Endothelial cell of umbilical vein (primary cell): ENCODE data around the gene DZIP3. TPM values are rescaled to one million over a fixed set of nuclear protein-coding genes. Genes with fewer than 3 reads are reported as not detected.

Experiments used
- BruUV-seq: library from RNA; stranded (reverse); fragments of 400-500 nt; replicated peaks from 2 replicates; lab custom pipeline; 2021; lab: Mats Ljungman, UMichigan
- CTCF ChIA-PET: fragments of 300-600, 350-600 bp; sonication (Branson Sonifier 250); formaldehyde crosslinking; loops from one replicate; lab custom pipeline; 2021; ENCODE audit warnings: antibody characterized with exemption, inconsistent platforms; lab: Charles Lee
- POLR2A ChIA-PET: fragments of 300-600, 350-600 bp; sonication (Branson Sonifier 250); formaldehyde crosslinking; loops from one replicate; lab custom pipeline; 2021; ENCODE audit warnings: antibody characterized with exemption, inconsistent platforms; lab: Charles Lee
- DNase-seq: peaks from one replicate; pipeline ENCODE4 v3.0.0-alpha.2; 2011; ENCODE audit warnings: low read depth, low spot score
- FAIRE-seq: peaks from 2 replicates; lab custom pipeline; 2011; peaks lifted over from hg19 to GRCh38; lab: Jason Lieb, UNC
- H2AFZ ChIP-seq: 2 replicates; pipeline ENCODE4 v1.6.0; 2012; ENCODE audit warnings: low read depth, low read length, control low read depth, inconsistent platforms
- H3K27ac ChIP-seq: 2 replicates; pipeline ENCODE4 v1.5.1; 2011; ENCODE audit warnings: low read depth, mild to moderate bottlenecking, control low read depth, low read length, moderate library complexity; ENCODE audit not compliant: insufficient read depth
- H3K27me3 ChIP-seq, 2 experiments: 2 replicates each; pipeline versions ENCODE4 v1.6.0 to v1.6.1; 2011; ENCODE audit warnings: low read length in 2 of 2, mixed read lengths in 1 of 2; ENCODE audit not compliant: control insufficient read depth in 2 of 2, insufficient read depth in 2 of 2
- H3K36me3 ChIP-seq, 2 experiments: 2 replicates in 1 of 2; 3 replicates in 1 of 2; pipeline ENCODE4 v1.5.1; 2011; ENCODE audit warnings: low read length in 2 of 2, mild to moderate bottlenecking in 1 of 2, moderate library complexity in 1 of 2; ENCODE audit not compliant: control insufficient read depth in 2 of 2, insufficient read depth in 2 of 2; ENCODE audit errors: extremely low read depth in 1 of 2
- H3K4me1 ChIP-seq: 3 replicates; pipeline ENCODE4 v1.5.1; 2011; ENCODE audit warnings: mild to moderate bottlenecking, low read length; ENCODE audit not compliant: control insufficient read depth, insufficient read depth; ENCODE audit errors: extremely low read depth
- H3K4me2 ChIP-seq: 2 replicates; pipeline ENCODE4 v1.6.1; 2011; ENCODE audit warnings: low read length, control low read depth, mixed read lengths; ENCODE audit not compliant: insufficient read depth
- H3K4me3 ChIP-seq, 3 experiments: fragments of 200-600 bp in 1 of 3; sonication (generic), shearing (Covaris generic) in 1 of 3; replicated peaks in 1 of 3; 2 replicates each; pipeline ENCODE4 v1.5.1; 2011 to 2016; ENCODE audit warnings: control low read depth in 3 of 3, low read length in 3 of 3, mild to moderate bottlenecking in 2 of 3, inconsistent platforms in 1 of 3, low read depth in 1 of 3, moderate library complexity in 1 of 3; ENCODE audit not compliant: insufficient read depth in 1 of 3
- H3K79me2 ChIP-seq: 2 replicates; pipeline ENCODE4 v1.6.0; 2012; ENCODE audit warnings: low read length, inconsistent platforms; ENCODE audit not compliant: control insufficient read depth, insufficient read depth
- H3K9ac ChIP-seq: replicated peaks from 2 replicates; pipeline ENCODE3; 2011; ENCODE audit warnings: low read length, control low read depth; ENCODE audit not compliant: insufficient read depth; ENCODE audit errors: extremely low read depth
- H3K9me1 ChIP-seq: replicated peaks from 3 replicates; pipeline ENCODE4 v1.6.0; 2011; ENCODE audit warnings: mild to moderate bottlenecking, low read length; ENCODE audit not compliant: control insufficient read depth, insufficient read depth; ENCODE audit errors: extremely low read depth
- H3K9me3 ChIP-seq: replicated peaks from 2 replicates; pipeline ENCODE4 v1.5.1; 2012; ENCODE audit warnings: low read length, inconsistent platforms; ENCODE audit not compliant: control insufficient read depth, insufficient read depth
- H4K20me1 ChIP-seq: replicated peaks from 2 replicates; pipeline ENCODE3; 2011; ENCODE audit warnings: mild to moderate bottlenecking, low read length; ENCODE audit not compliant: control insufficient read depth, insufficient read depth; ENCODE audit errors: extremely low read depth
- EZH2 ChIP-seq: IDR thresholded peaks from 2 replicates; pipeline ENCODE4 v1.6.1; 2012; ENCODE audit warnings: borderline replicate concordance, low read depth, mild to moderate bottlenecking, moderate library complexity, low read length, inconsistent platforms; ENCODE audit not compliant: severe bottlenecking
- FOS ChIP-seq: IDR thresholded peaks from 2 replicates; pipeline ENCODE4 v1.6.1; 2011; ENCODE audit warnings: mild to moderate bottlenecking, low read length, moderate library complexity, borderline replicate concordance; ENCODE audit not compliant: insufficient read depth
- dilution Hi-C: fragments of 300-500 bp; cut with MboI; formaldehyde crosslinking; loops from one replicate; pipeline ENCODE4 v1.15.0; 2019; ENCODE audit warnings: low sequenced_read_pairs; ENCODE audit not compliant: extremely low pct_ligation_motif_present
- intact Hi-C: fragments of 100-400 bp; cut with micrococcal nuclease; formaldehyde crosslinking; loops from one replicate; pipeline ENCODE4 v1.10.0; 2022
- polyA plus RNA-seq, 4 experiments: library from polyadenylated mRNA; depleted of rRNA in 3 of 4; stranded (reverse) in 3 of 4; unstranded in 1 of 4; fragments of >200 nt; gene quantifications; 2 replicates each; pipeline versions ENCODE4 v1.2.1 to v1.2.3, GENCODE V29; 2011 to 2012; ENCODE audit warnings: missing spikeins in 1 of 4
- total RNA-seq: library from RNA; stranded (reverse); gene quantifications from 2 replicates; pipeline ENCODE4 v1.2.3, GENCODE V29; 2021
- TF ChIP-seq, protein P1 (sequence below): IDR thresholded peaks from 2 replicates; pipeline ENCODE4 v1.6.1; 2011; ENCODE audit not compliant: insufficient read depth, insufficient read length
- TF ChIP-seq, protein P2 (sequence below), 2 donors: IDR thresholded peaks; 1 replicate in 1 of 2; 2 replicates in 1 of 2; pipeline ENCODE4 v1.5.1; 2011; ENCODE audit warnings: low read length in 2 of 2, mild to moderate bottlenecking in 2 of 2, moderate library complexity in 2 of 2, control low read depth in 1 of 2, inconsistent platforms in 1 of 2, low read depth in 1 of 2; ENCODE audit not compliant: insufficient read depth in 1 of 2; ENCODE audit errors: extremely low read depth in 1 of 2

The DZIP3 gene
- total and polyA plus RNA-seq, 2 donors (not counting 3 experiments of a cell fraction or from before 2014, with no cell fraction given) = 1.9 to 6.5 TPM

DNA sequence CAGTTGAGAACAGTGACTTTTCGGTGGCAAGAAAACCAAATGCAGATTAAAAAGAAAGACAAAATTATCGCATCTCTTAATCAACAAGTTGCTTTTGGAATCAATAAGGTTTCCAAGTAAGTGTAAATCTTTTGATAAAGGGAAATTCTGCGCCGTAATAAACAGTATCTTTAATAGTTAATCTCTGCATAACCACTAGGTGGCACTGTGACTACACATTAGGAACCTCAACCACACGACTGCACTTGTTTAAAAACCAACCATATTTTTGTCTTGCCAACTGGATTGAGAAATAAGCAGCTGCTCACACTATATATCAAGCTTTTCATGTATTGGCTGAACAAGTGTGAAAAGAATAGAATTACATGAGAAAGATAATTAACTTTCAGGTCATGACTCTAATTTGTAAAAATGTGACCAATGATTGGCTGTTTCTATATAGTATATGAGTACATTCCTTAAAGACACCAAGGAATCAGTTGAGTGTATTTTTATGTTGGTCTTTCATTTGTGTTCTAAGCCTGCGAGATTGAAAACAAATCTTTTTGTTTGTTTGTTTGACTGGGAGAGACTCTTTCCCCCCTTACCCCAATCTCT, 72.7 kb downstream of the DZIP3 start:
- POLR2A ChIA-PET = no interaction called here
- intact Hi-C loops = loop anchor here (1.0 to 2.0 kb wide), 4 partner anchors 157 to 420 kb away; no protein-coding TSS in a partner anchor

More for the DNA sequence above, 72.7 kb downstream of the DZIP3 start:
- CTCF ChIA-PET = interaction anchor here (0.6 to 6.3 kb wide), 17 partner anchors 9 to 1206 kb away, joined by 3 to 151 read pairs (median 4); no protein-coding TSS in a partner anchor
- BruUV-seq = no TSS peak
- Histone ChIP-seq H3K4me1 (no peaks in the 10 kb centered on the region), H3K9me3 (no peaks in the 10 kb centered on the region), H3K4me3 (no peak overlapping the region), H3K9ac (no peak overlapping the region), H3K36me3 (no peaks in the 10 kb centered on the region), H3K79me2 (no peaks in the 10 kb centered on the region), H3K4me2 (peak overlapping the region; percentile 42), H2AFZ (no peak overlapping the region), H3K27ac (no peak overlapping the region), H3K9me1 (no peaks in the 10 kb centered on the region), H4K20me1 (no peaks in the 10 kb centered on the region), H3K27me3 (no peaks in the 10 kb centered on the region)
- DNase-seq (peak; percentile 71), FAIRE-seq (peak; percentile 76)
- dilution Hi-C loops = no loop called here
- TF ChIP-seq, protein P1, sequence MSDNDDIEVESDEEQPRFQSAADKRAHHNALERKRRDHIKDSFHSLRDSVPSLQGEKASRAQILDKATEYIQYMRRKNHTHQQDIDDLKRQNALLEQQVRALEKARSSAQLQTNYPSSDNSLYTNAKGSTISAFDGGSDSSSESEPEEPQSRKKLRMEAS = no peak
- TF ChIP-seq FOS (no peak), EZH2 (no peak)
- TF ChIP-seq, protein P2, sequence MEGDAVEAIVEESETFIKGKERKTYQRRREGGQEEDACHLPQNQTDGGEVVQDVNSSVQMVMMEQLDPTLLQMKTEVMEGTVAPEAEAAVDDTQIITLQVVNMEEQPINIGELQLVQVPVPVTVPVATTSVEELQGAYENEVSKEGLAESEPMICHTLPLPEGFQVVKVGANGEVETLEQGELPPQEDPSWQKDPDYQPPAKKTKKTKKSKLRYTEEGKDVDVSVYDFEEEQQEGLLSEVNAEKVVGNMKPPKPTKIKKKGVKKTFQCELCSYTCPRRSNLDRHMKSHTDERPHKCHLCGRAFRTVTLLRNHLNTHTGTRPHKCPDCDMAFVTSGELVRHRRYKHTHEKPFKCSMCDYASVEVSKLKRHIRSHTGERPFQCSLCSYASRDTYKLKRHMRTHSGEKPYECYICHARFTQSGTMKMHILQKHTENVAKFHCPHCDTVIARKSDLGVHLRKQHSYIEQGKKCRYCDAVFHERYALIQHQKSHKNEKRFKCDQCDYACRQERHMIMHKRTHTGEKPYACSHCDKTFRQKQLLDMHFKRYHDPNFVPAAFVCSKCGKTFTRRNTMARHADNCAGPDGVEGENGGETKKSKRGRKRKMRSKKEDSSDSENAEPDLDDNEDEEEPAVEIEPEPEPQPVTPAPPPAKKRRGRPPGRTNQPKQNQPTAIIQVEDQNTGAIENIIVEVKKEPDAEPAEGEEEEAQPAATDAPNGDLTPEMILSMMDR (IDR thresholded peaks at IDR 0.05; ENCODE audit: extremely low read depth in 1 of 2, insufficient read depth in 1 of 2, low read depth in 1 of 2, low read length in 2 of 2) = peak; percentile 39
